PC-3 (cell line): ENCODE data around the gene PTPN22. TPM values are rescaled to one million over a fixed set of nuclear protein-coding genes. Genes with fewer than 3 reads are reported as not detected.
A peak's percentile ranks its signal among the peaks of the same experiment; 100 is the strongest.

Experiments
- ATAC-seq: fragments of 200-7000 bp; cut with Tn5 transposase; 2 replicates; pipeline ENCODE4 v1.9.1; 2020; ENCODE audit warnings: mild to moderate bottlenecking, moderate library complexity
- BruUV-seq: library from RNA; stranded (reverse); fragments of 400-500 nt; replicated peaks from 2 replicates; lab custom pipeline; 2021; lab: Mats Ljungman, UMichigan
- CTCF ChIA-PET: fragments of 300-600 bp; sonication (Branson Sonifier 250); formaldehyde crosslinking; loops from one replicate; lab custom pipeline; 2022; ENCODE audit warnings: antibody characterized with exemption; lab: Charles Lee
- POLR2A ChIA-PET: fragments of 300-600 bp; sonication (Branson Sonifier 250); formaldehyde crosslinking; loops from one replicate; lab custom pipeline; 2022; ENCODE audit warnings: antibody characterized with exemption; ENCODE audit not compliant: unreplicated experiment; lab: Charles Lee
- DNase-seq: peaks from one replicate; pipeline ENCODE4 v3.0.0-alpha.2; 2015
- H2AFZ ChIP-seq: fragments of 300-600 bp; sonication (generic); 2 replicates; pipeline ENCODE4 v1.6.0; 2016; ENCODE audit warnings: antibody characterized with exemption, low read length
- H3F3A ChIP-seq: fragments of 300-600 bp; sonication (generic); one replicate; pipeline ENCODE4 v1.6.0; 2017; ENCODE audit warnings: antibody characterized with exemption, low read length, control low read depth, mild to moderate bottlenecking; ENCODE audit not compliant: unreplicated experiment
- H3K27ac ChIP-seq: fragments of 300-600 bp; sonication (generic); 2 replicates; pipeline ENCODE4 v1.5.1; 2016; ENCODE audit warnings: mild to moderate bottlenecking, low read length
- H3K27me3 ChIP-seq: fragments of 300-600 bp; sonication (generic); 2 replicates; pipeline ENCODE4 v1.6.1; 2016; ENCODE audit warnings: low read length, mixed read lengths
- H3K36me3 ChIP-seq: fragments of 300-600 bp; sonication (generic); 2 replicates; pipeline ENCODE4 v1.6.1; 2016; ENCODE audit warnings: low read depth, mixed run types, low read length, mixed read lengths
- H3K4me1 ChIP-seq: fragments of 300-600 bp; sonication (generic); 2 replicates; pipeline ENCODE4 v1.5.1; 2016; ENCODE audit warnings: low read length; ENCODE audit not compliant: insufficient read depth
- H3K4me2 ChIP-seq: fragments of 300-600 bp; sonication (generic); 2 replicates; pipeline ENCODE4 v1.6.0; 2016; ENCODE audit warnings: low read length
- H3K4me3 ChIP-seq: fragments of 300-600 bp; sonication (generic); 2 replicates; pipeline ENCODE4 v1.5.1; 2016; ENCODE audit warnings: mild to moderate bottlenecking, low read length, mixed read lengths
- H3K79me2 ChIP-seq: fragments of 300-600 bp; sonication (generic); 2 replicates; pipeline ENCODE4 v1.6.1; 2017; ENCODE audit warnings: low read length, mixed read lengths
- H3K9ac ChIP-seq: fragments of 300-600 bp; sonication (generic); 2 replicates; pipeline ENCODE4 v1.6.0; 2016; ENCODE audit warnings: mild to moderate bottlenecking, low read length
- H3K9me2 ChIP-seq: fragments of 300-600 bp; sonication (generic); replicated peaks from 2 replicates; pipeline ENCODE4 v1.6.1; 2016; ENCODE audit warnings: mixed run types, low read length, mixed read lengths
- H3K9me3 ChIP-seq: fragments of 300-600 bp; sonication (generic); 2 replicates; pipeline ENCODE4 v1.6.1; 2016; ENCODE audit warnings: low read length, mixed read lengths
- H4K20me1 ChIP-seq: fragments of 300-600 bp; sonication (generic); 2 replicates; pipeline ENCODE4 v1.6.1; 2016; ENCODE audit warnings: low read length, mixed read lengths
- CTCF ChIP-seq: fragments of 300-600 bp; sonication (generic); conservative IDR thresholded peaks from 2 replicates; pipeline ENCODE4 v1.5.1; 2017; ENCODE audit warnings: antibody characterized with exemption, low read depth, mild to moderate bottlenecking, low read length
- EZH2 ChIP-seq: fragments of 300-600 bp; sonication (generic); IDR thresholded peaks from one replicate; pipeline ENCODE4 v1.6.1; 2017; ENCODE audit warnings: antibody characterized with exemption, mild to moderate bottlenecking, low read length; ENCODE audit not compliant: unreplicated experiment
- EZH2phosphoT487 ChIP-seq: fragments of 300-600 bp; sonication (generic); IDR thresholded peaks from 2 replicates; pipeline ENCODE4 v1.6.1; 2018; ENCODE audit warnings: mild to moderate bottlenecking, antibody characterized with exemption, low read length, borderline replicate concordance
- intact Hi-C: fragments of 100-400 bp; cut with micrococcal nuclease; formaldehyde crosslinking; loops from 2 replicates; pipeline ENCODE4 v1.9.0; 2023
- total RNA-seq: library from RNA; depleted of rRNA; stranded (reverse); fragments of >200 nt; gene quantifications from 2 replicates; pipeline ENCODE4 v1.2.3, GENCODE V29; 2014

PTPN22 gene
- total RNA-seq, 1 experiment from 2014 or later: 0.04 TPM

GRCh38 chr1:113835686-113836290 is 35.7 kb downstream of the PTPN22 start:
- Histone ChIP-seq H3K4me3 (no peak overlapping the region), H3F3A (no peaks in the 10 kb centered on the region), H3K79me2 (no peaks in the 10 kb centered on the region), H3K4me2 (no peak overlapping the region), H4K20me1 (no peaks in the 10 kb centered on the region), H2AFZ (no peak overlapping the region), H3K4me1 (no peaks in the 10 kb centered on the region), H3K27me3 (no peaks in the 10 kb centered on the region), H3K9ac (no peak overlapping the region), H3K9me3 (no peaks in the 10 kb centered on the region), H3K36me3 (no peaks in the 10 kb centered on the region), H3K9me2 (no peaks in the 10 kb centered on the region), H3K27ac (no peak overlapping the region)
- ChIA-PET POLR2A (interaction anchor here (0.5 kb wide), 1 partner anchor 128 kb away, joined by 3 read pairs; no protein-coding TSS in a partner anchor), CTCF (no interaction called here)
- intact Hi-C loops: loop anchor here (1.0 to 10.0 kb wide), 3 partner anchors 69 to 449 kb away; partner anchors contain the start of gene AP4B1
- DNase-seq (peak; percentile 75), ATAC-seq (no peak)
- TF ChIP-seq EZH2: no peak
- peak; percentile 62 for TF ChIP-seq CTCF
- no peak for TF ChIP-seq EZH2phosphoT487
- no TSS peak for BruUV-seq

GRCh38 chr1:113834716-113835115 is 36.8 kb downstream of the PTPN22 start:
- no peak overlapping the region for H3K4me3 ChIP-seq
- CTCF ChIA-PET: no interaction called here
- no peaks in the 10 kb centered on the region for H3K27me3 ChIP-seq
- intact Hi-C loops: loop anchor here (1.0 to 10.0 kb wide), 3 partner anchors 70 to 450 kb away; partner anchors contain the start of gene AP4B1
- no peaks in the 10 kb centered on the region for H3K79me2 ChIP-seq
- no peak overlapping the region for H3K27ac ChIP-seq
- peaks cover 2% of the 10 kb centered on the region; the same call in 1 of the 2 replicates for H3K4me1 ChIP-seq
- TF ChIP-seq EZH2phosphoT487 (no peak), EZH2 (no peak), CTCF (no peak)
- no peak overlapping the region for H2AFZ ChIP-seq
- no peaks in the 10 kb centered on the region for H4K20me1 ChIP-seq
- BruUV-seq: no TSS peak
- DNase-seq: peak; percentile 9
- no peaks in the 10 kb centered on the region for H3K9me3 ChIP-seq
- H3K36me3 ChIP-seq: no peaks in the 10 kb centered on the region
- no peak overlapping the region for H3K4me2 ChIP-seq
- H3K9ac ChIP-seq: no peak overlapping the region
- H3K9me2 ChIP-seq: no peaks in the 10 kb centered on the region
- ATAC-seq: no peak
- POLR2A ChIA-PET: no interaction called here
- H3F3A ChIP-seq: no peaks in the 10 kb centered on the region

GRCh38 chr1:113830039-113830438 is 41.5 kb downstream of the PTPN22 start:
- intact Hi-C loops: loop anchor here (10.0 kb wide), 1 partner anchor 455 kb away; no protein-coding TSS in a partner anchor
- ATAC-seq (no peak), DNase-seq (peak; percentile 42)
- H3K9ac ChIP-seq: no peak overlapping the region
- CTCF ChIA-PET: interaction anchor here (0.6 kb wide), 1 partner anchor 75 kb away, joined by 3 read pairs; the partner anchor contains the start of gene DCLRE1B
- no peaks in the 10 kb centered on the region for H3F3A ChIP-seq
- H2AFZ ChIP-seq: peak overlapping the region; percentile 33; the same call in 1 of the 2 replicates
- TF ChIP-seq EZH2 (no peak), CTCF (no peak), EZH2phosphoT487 (no peak)
- H3K27me3 ChIP-seq: no peaks in the 10 kb centered on the region
- H3K4me2 ChIP-seq: peak overlapping the region; percentile 23
- H3K79me2 ChIP-seq: no peaks in the 10 kb centered on the region
- POLR2A ChIA-PET: no interaction called here
- H3K9me3 ChIP-seq: no peaks in the 10 kb centered on the region
- no peak overlapping the region for H3K4me3 ChIP-seq
- no peak overlapping the region for H3K27ac ChIP-seq
- no peaks in the 10 kb centered on the region for H4K20me1 ChIP-seq
- H3K4me1 ChIP-seq: peaks cover 3% of the 10 kb centered on the region; the same call in 1 of the 2 replicates
- no peaks in the 10 kb centered on the region for H3K9me2 ChIP-seq
- no peaks in the 10 kb centered on the region for H3K36me3 ChIP-seq
- no TSS peak for BruUV-seq
